PC-3 (cell line): ENCODE results near the gene HDC. TPM values are rescaled to one million over a fixed set of nuclear protein-coding genes. Genes with fewer than 3 reads are reported as not detected.

Experiments
- ATAC-seq: fragments of 200-7000 bp; cut with Tn5 transposase; 2 replicates; pipeline ENCODE4 v1.9.1; 2020; ENCODE audit warnings: mild to moderate bottlenecking, moderate library complexity
- BruUV-seq: library from RNA; stranded (reverse); fragments of 400-500 nt; replicated peaks from 2 replicates; lab custom pipeline; 2021; lab: Mats Ljungman, UMichigan
- CTCF ChIA-PET: fragments of 300-600 bp; sonication (Branson Sonifier 250); formaldehyde crosslinking; loops from one replicate; lab custom pipeline; 2022; ENCODE audit warnings: antibody characterized with exemption; lab: Charles Lee
- POLR2A ChIA-PET: fragments of 300-600 bp; sonication (Branson Sonifier 250); formaldehyde crosslinking; loops from one replicate; lab custom pipeline; 2022; ENCODE audit warnings: antibody characterized with exemption; ENCODE audit not compliant: unreplicated experiment; lab: Charles Lee
- DNase-seq: peaks from one replicate; pipeline ENCODE4 v3.0.0-alpha.2; 2015
- H2AFZ ChIP-seq: fragments of 300-600 bp; sonication (generic); 2 replicates; pipeline ENCODE4 v1.6.0; 2016; ENCODE audit warnings: antibody characterized with exemption, low read length
- H3F3A ChIP-seq: fragments of 300-600 bp; sonication (generic); one replicate; pipeline ENCODE4 v1.6.0; 2017; ENCODE audit warnings: antibody characterized with exemption, low read length, control low read depth, mild to moderate bottlenecking; ENCODE audit not compliant: unreplicated experiment
- H3K27ac ChIP-seq: fragments of 300-600 bp; sonication (generic); 2 replicates; pipeline ENCODE4 v1.5.1; 2016; ENCODE audit warnings: mild to moderate bottlenecking, low read length
- H3K27me3 ChIP-seq: fragments of 300-600 bp; sonication (generic); 2 replicates; pipeline ENCODE4 v1.6.1; 2016; ENCODE audit warnings: low read length, mixed read lengths
- H3K36me3 ChIP-seq: fragments of 300-600 bp; sonication (generic); 2 replicates; pipeline ENCODE4 v1.6.1; 2016; ENCODE audit warnings: low read depth, mixed run types, low read length, mixed read lengths
- H3K4me1 ChIP-seq: fragments of 300-600 bp; sonication (generic); 2 replicates; pipeline ENCODE4 v1.5.1; 2016; ENCODE audit warnings: low read length; ENCODE audit not compliant: insufficient read depth
- H3K4me2 ChIP-seq: fragments of 300-600 bp; sonication (generic); 2 replicates; pipeline ENCODE4 v1.6.0; 2016; ENCODE audit warnings: low read length
- H3K4me3 ChIP-seq: fragments of 300-600 bp; sonication (generic); 2 replicates; pipeline ENCODE4 v1.5.1; 2016; ENCODE audit warnings: mild to moderate bottlenecking, low read length, mixed read lengths
- H3K79me2 ChIP-seq: fragments of 300-600 bp; sonication (generic); 2 replicates; pipeline ENCODE4 v1.6.1; 2017; ENCODE audit warnings: low read length, mixed read lengths
- H3K9ac ChIP-seq: fragments of 300-600 bp; sonication (generic); 2 replicates; pipeline ENCODE4 v1.6.0; 2016; ENCODE audit warnings: mild to moderate bottlenecking, low read length
- H3K9me2 ChIP-seq: fragments of 300-600 bp; sonication (generic); replicated peaks from 2 replicates; pipeline ENCODE4 v1.6.1; 2016; ENCODE audit warnings: mixed run types, low read length, mixed read lengths
- H3K9me3 ChIP-seq: fragments of 300-600 bp; sonication (generic); 2 replicates; pipeline ENCODE4 v1.6.1; 2016; ENCODE audit warnings: low read length, mixed read lengths
- H4K20me1 ChIP-seq: fragments of 300-600 bp; sonication (generic); 2 replicates; pipeline ENCODE4 v1.6.1; 2016; ENCODE audit warnings: low read length, mixed read lengths
- EZH2 ChIP-seq: fragments of 300-600 bp; sonication (generic); IDR thresholded peaks from one replicate; pipeline ENCODE4 v1.6.1; 2017; ENCODE audit warnings: antibody characterized with exemption, mild to moderate bottlenecking, low read length; ENCODE audit not compliant: unreplicated experiment
- EZH2phosphoT487 ChIP-seq: fragments of 300-600 bp; sonication (generic); IDR thresholded peaks from 2 replicates; pipeline ENCODE4 v1.6.1; 2018; ENCODE audit warnings: mild to moderate bottlenecking, antibody characterized with exemption, low read length, borderline replicate concordance
- intact Hi-C: fragments of 100-400 bp; cut with micrococcal nuclease; formaldehyde crosslinking; loops from 2 replicates; pipeline ENCODE4 v1.9.0; 2023
- total RNA-seq: library from RNA; depleted of rRNA; stranded (reverse); fragments of >200 nt; gene quantifications from 2 replicates; pipeline ENCODE4 v1.2.3, GENCODE V29; 2014
- TF ChIP-seq, protein P1 (sequence below): fragments of 300-600 bp; sonication (generic); conservative IDR thresholded peaks from 2 replicates; pipeline ENCODE4 v1.5.1; 2017; ENCODE audit warnings: antibody characterized with exemption, low read depth, mild to moderate bottlenecking, low read length

HDC gene
- total RNA-seq, 1 experiment from 2014 or later = not detected

GRCh38 chr15:50281427-50281826, 15.9 kb upstream of the HDC start:
- Histone ChIP-seq H3K36me3 (peaks cover 6% of the 10 kb centered on the region; the same call in 1 of the 2 replicates), H3K9me3 (no peaks in the 10 kb centered on the region), H3K9me2 (no peaks in the 10 kb centered on the region), H3K79me2 (no peaks in the 10 kb centered on the region), H3K9ac (no peak overlapping the region), H3K27ac (no peak overlapping the region), H3K4me2 (no peak overlapping the region), H3K4me1 (no peaks in the 10 kb centered on the region), H2AFZ (no peak overlapping the region), H3K4me3 (no peak overlapping the region), H3F3A (no peaks in the 10 kb centered on the region), H3K27me3 (no peaks in the 10 kb centered on the region), H4K20me1 (no peaks in the 10 kb centered on the region)
- TF ChIP-seq, protein P1, sequence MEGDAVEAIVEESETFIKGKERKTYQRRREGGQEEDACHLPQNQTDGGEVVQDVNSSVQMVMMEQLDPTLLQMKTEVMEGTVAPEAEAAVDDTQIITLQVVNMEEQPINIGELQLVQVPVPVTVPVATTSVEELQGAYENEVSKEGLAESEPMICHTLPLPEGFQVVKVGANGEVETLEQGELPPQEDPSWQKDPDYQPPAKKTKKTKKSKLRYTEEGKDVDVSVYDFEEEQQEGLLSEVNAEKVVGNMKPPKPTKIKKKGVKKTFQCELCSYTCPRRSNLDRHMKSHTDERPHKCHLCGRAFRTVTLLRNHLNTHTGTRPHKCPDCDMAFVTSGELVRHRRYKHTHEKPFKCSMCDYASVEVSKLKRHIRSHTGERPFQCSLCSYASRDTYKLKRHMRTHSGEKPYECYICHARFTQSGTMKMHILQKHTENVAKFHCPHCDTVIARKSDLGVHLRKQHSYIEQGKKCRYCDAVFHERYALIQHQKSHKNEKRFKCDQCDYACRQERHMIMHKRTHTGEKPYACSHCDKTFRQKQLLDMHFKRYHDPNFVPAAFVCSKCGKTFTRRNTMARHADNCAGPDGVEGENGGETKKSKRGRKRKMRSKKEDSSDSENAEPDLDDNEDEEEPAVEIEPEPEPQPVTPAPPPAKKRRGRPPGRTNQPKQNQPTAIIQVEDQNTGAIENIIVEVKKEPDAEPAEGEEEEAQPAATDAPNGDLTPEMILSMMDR = no peak
- no peak for TF ChIP-seq EZH2phosphoT487
- TF ChIP-seq EZH2 = no peak
- ChIA-PET CTCF (no interaction called here), POLR2A (no interaction called here)
- ATAC-seq (no peak), DNase-seq (no peak)
- no TSS peak for BruUV-seq
- intact Hi-C loops = no loop called here

GRCh38 chr15:50280271-50280670, 14.7 kb upstream of the HDC start:
- H3K27ac ChIP-seq = no peak overlapping the region
- no peak overlapping the region for H3K4me2 ChIP-seq
- H3K9ac ChIP-seq = no peak overlapping the region
- peaks cover 2% of the 10 kb centered on the region; the same call in 1 of the 2 replicates for H3K36me3 ChIP-seq
- no peaks in the 10 kb centered on the region for H3F3A ChIP-seq
- H2AFZ ChIP-seq = no peak overlapping the region
- intact Hi-C loops = no loop called here
- TF ChIP-seq, protein P1 = no peak
- no peak for TF ChIP-seq EZH2phosphoT487
- TF ChIP-seq EZH2 = no peak
- ATAC-seq (no peak), DNase-seq (no peak)
- H3K79me2 ChIP-seq = no peaks in the 10 kb centered on the region
- no peaks in the 10 kb centered on the region for H3K4me1 ChIP-seq
- H3K9me3 ChIP-seq = no peaks in the 10 kb centered on the region
- ChIA-PET POLR2A (no interaction called here), CTCF (no interaction called here)
- no peaks in the 10 kb centered on the region for H3K27me3 ChIP-seq
- no peaks in the 10 kb centered on the region for H3K9me2 ChIP-seq
- no peaks in the 10 kb centered on the region for H4K20me1 ChIP-seq
- no peak overlapping the region for H3K4me3 ChIP-seq
- no TSS peak for BruUV-seq

DNA sequence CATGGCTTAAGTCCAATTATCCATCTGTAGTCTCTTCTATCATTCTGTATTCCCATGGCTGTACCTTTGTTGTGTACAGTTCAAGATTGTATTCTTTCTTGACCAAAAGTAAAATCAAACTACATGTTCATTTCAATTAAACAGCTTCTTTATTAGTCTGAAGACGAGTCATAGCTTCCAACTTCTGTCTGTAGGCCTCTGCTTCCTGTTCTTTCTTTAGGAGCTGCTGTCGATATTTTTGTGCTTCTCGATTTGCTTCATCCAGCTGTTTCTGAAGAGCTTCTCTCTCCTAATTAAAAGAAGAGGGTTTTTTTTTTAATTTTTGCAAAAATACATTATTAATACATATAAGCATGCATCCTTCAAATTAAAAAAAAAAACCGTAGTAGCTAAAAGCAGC, 13.0 kb upstream of the HDC start:
- H3K27me3 ChIP-seq = no peaks in the 10 kb centered on the region
- TF ChIP-seq, protein P1 = no peak
- no peak for TF ChIP-seq EZH2
- TF ChIP-seq EZH2phosphoT487 = no peak
- H3K27ac ChIP-seq = no peak overlapping the region
- no peak overlapping the region for H3K9ac ChIP-seq
- CTCF ChIA-PET = interaction anchor here (0.6 kb wide), 1 partner anchor 265 kb away, joined by 3 read pairs; no protein-coding TSS in a partner anchor
- H3K4me2 ChIP-seq = no peak overlapping the region
- H4K20me1 ChIP-seq = no peaks in the 10 kb centered on the region
- no peaks in the 10 kb centered on the region for H3K79me2 ChIP-seq
- H2AFZ ChIP-seq = no peak overlapping the region
- no peaks in the 10 kb centered on the region for H3K9me3 ChIP-seq
- no peaks in the 10 kb centered on the region for H3K9me2 ChIP-seq
- no peaks in the 10 kb centered on the region for H3K36me3 ChIP-seq
- no peaks in the 10 kb centered on the region for H3K4me1 ChIP-seq
- H3F3A ChIP-seq = no peaks in the 10 kb centered on the region
- BruUV-seq = no TSS peak
- no peak overlapping the region for H3K4me3 ChIP-seq
- no peak for ATAC-seq
- intact Hi-C loops = no loop called here
- DNase-seq = no peak
- POLR2A ChIA-PET = no interaction called here
